GM23338 (cell line): Measurements from ENCODE around the gene NIM1K. TPM values are rescaled to one million over a fixed set of nuclear protein-coding genes. Genes with fewer than 3 reads are reported as not detected.
A peak's percentile ranks its signal among the peaks of the same experiment; 100 is the strongest.

Experiments
- ATAC-seq: fragments of 200-7000 bp; cut with Tn5 transposase; 3 replicates; pipeline ENCODE4 v1.9.1; 2020
- DNase-seq: peaks from one replicate; pipeline ENCODE4 v3.0.0-alpha.2; 2015; ENCODE audit warnings: low spot score
- H2AFZ ChIP-seq: fragments of 200-600 bp; sonication (generic); 2 replicates; pipeline ENCODE4 v1.8.0; 2016; ENCODE audit warnings: antibody characterized with exemption, mild to moderate bottlenecking, moderate library complexity
- H3F3A ChIP-seq: fragments of 200-600 bp; sonication (generic); replicated peaks from 2 replicates; pipeline ENCODE4 v1.8.0; 2017; ENCODE audit warnings: antibody characterized with exemption, mixed run types, low read depth
- H3K27ac ChIP-seq: fragments of 200-600 bp; sonication (generic); 2 replicates; pipeline ENCODE4 v1.6.1; 2016; ENCODE audit warnings: low read depth
- H3K27me3 ChIP-seq: fragments of 200-600 bp; sonication (generic); 2 replicates; pipeline ENCODE4 v1.8.0; 2016; ENCODE audit warnings: mild to moderate bottlenecking, mixed run types, moderate library complexity; ENCODE audit not compliant: insufficient read depth
- H3K36me3 ChIP-seq: fragments of 200-600 bp; sonication (generic); 2 replicates; pipeline ENCODE4 v1.8.0; 2016; ENCODE audit warnings: mild to moderate bottlenecking; ENCODE audit not compliant: insufficient read depth
- H3K4me1 ChIP-seq: fragments of 200-600 bp; sonication (generic); 2 replicates; pipeline ENCODE4 v1.8.0; 2016; ENCODE audit warnings: mild to moderate bottlenecking, moderate library complexity; ENCODE audit not compliant: insufficient read depth
- H3K4me2 ChIP-seq: fragments of 200-600 bp; sonication (generic); 2 replicates; pipeline ENCODE4 v1.7.1; 2017; ENCODE audit warnings: mixed run types
- H3K4me3 ChIP-seq: fragments of 200-600 bp; sonication (generic); 2 replicates; pipeline ENCODE4 v1.6.1; 2016; ENCODE audit warnings: mixed run types
- H3K79me2 ChIP-seq: fragments of 200-600 bp; sonication (generic); replicated peaks from 2 replicates; pipeline ENCODE4 v1.8.0; 2017; ENCODE audit warnings: mild to moderate bottlenecking; ENCODE audit not compliant: insufficient read depth
- H3K9me2 ChIP-seq: fragments of 200-600 bp; sonication (generic); 2 replicates; pipeline ENCODE4 v1.8.0; 2017; ENCODE audit not compliant: insufficient read depth
- H4K20me1 ChIP-seq: fragments of 200-600 bp; sonication (generic); replicated peaks from 2 replicates; pipeline ENCODE4 v1.8.0; 2017; ENCODE audit warnings: mild to moderate bottlenecking; ENCODE audit not compliant: insufficient read depth
- H3K27ac Mint-ChIP-seq: 2 replicates; pipeline ENCODE4 v1.8.0; 2020; ENCODE audit warnings: inconsistent platforms, mild to moderate bottlenecking, moderate library complexity, mixed read lengths
- H3K27me3 Mint-ChIP-seq: 3 replicates; pipeline ENCODE4 v1.8.0; 2022; ENCODE audit warnings: low read depth, mild to moderate bottlenecking, moderate library complexity, mixed read lengths, inconsistent platforms; ENCODE audit not compliant: insufficient read depth, poor library complexity
- H3K36me3 Mint-ChIP-seq: 3 replicates; pipeline ENCODE4 v1.8.0; 2021; ENCODE audit warnings: low read depth, mild to moderate bottlenecking, inconsistent platforms, moderate library complexity, mixed read lengths
- H3K4me1 Mint-ChIP-seq: 3 replicates; pipeline ENCODE4 v1.8.0; 2020; ENCODE audit warnings: mild to moderate bottlenecking, inconsistent platforms, mixed read lengths
- H3K4me3 Mint-ChIP-seq: 3 replicates; pipeline ENCODE4 v1.8.0; 2021; ENCODE audit warnings: moderate library complexity, mild to moderate bottlenecking, inconsistent platforms, mixed read lengths
- H3K9me3 Mint-ChIP-seq: 3 replicates; pipeline ENCODE4 v1.8.0; 2020; ENCODE audit warnings: moderate library complexity, mild to moderate bottlenecking, inconsistent platforms, mixed read lengths
- CREB1 ChIP-seq: fragments of 250-450 bp; sonication (Bioruptor Pico); IDR thresholded peaks from 2 replicates; pipeline ENCODE4 v1.5.0; 2020; ENCODE audit warnings: low read depth, mild to moderate bottlenecking, moderate library complexity
- EZH2phosphoT487 ChIP-seq: fragments of 200-600 bp; sonication (generic); IDR thresholded peaks from one replicate; pipeline ENCODE4 v1.8.1; 2018; ENCODE audit warnings: antibody characterized with exemption; ENCODE audit not compliant: unreplicated experiment
- JUNB ChIP-seq: IDR thresholded peaks from one replicate; pipeline ENCODE4 v1.6.1; 2016; ENCODE audit warnings: antibody characterized with exemption; ENCODE audit not compliant: unreplicated experiment
- NANOG ChIP-seq: IDR thresholded peaks from 2 replicates; pipeline ENCODE4 v1.6.1; 2016; ENCODE audit warnings: antibody characterized with exemption, borderline replicate concordance
- POLR2AphosphoS5 ChIP-seq: IDR thresholded peaks from 2 replicates; pipeline ENCODE4 v1.6.1; 2016; ENCODE audit warnings: antibody characterized with exemption, low read depth
- STAT1 ChIP-seq: IDR thresholded peaks from one replicate; pipeline ENCODE4 v1.6.1; 2016; ENCODE audit warnings: antibody characterized with exemption; ENCODE audit not compliant: unreplicated experiment
- ZNF114 ChIP-seq: fragments of 250-450 bp; sonication (Bioruptor Pico); IDR thresholded peaks from 2 replicates; pipeline ENCODE4 v1.5.0; 2020; ENCODE audit warnings: mild to moderate bottlenecking, moderate library complexity
- ZNF331 ChIP-seq: fragments of 250-450 bp; sonication (Bioruptor Pico); IDR thresholded peaks from 2 replicates; pipeline ENCODE4 v1.5.0; 2020; ENCODE audit warnings: low read depth, mild to moderate bottlenecking, moderate library complexity
- polyA plus RNA-seq: library from polyadenylated mRNA; unstranded; fragments of >200 nt; fragmentation: Nextera tagmentation; extraction: Ambion mirVana; gene quantifications from 2 replicates; pipeline ENCODE4 v1.2.1, GENCODE V29; 2016
- total RNA-seq: library from RNA; depleted of rRNA; stranded (reverse); fragments of >200 nt; shearing (Covaris generic); gene quantifications from 2 replicates; pipeline ENCODE4 v1.2.3, GENCODE V29; 2014
- TF ChIP-seq, protein P1 (sequence below): IDR thresholded peaks from one replicate; pipeline ENCODE4 v1.6.1; 2018; ENCODE audit warnings: antibody characterized with exemption; ENCODE audit not compliant: unreplicated experiment
- TF ChIP-seq, protein P2 (sequence below): fragments of 250-450 bp; sonication (Bioruptor Pico); IDR thresholded peaks from 2 replicates; pipeline ENCODE4 v1.5.0; 2020; ENCODE audit warnings: mild to moderate bottlenecking, moderate library complexity
- TF ChIP-seq, protein P3 (sequence below): IDR thresholded peaks from 2 replicates; pipeline ENCODE4 v1.6.1; 2016; ENCODE audit warnings: antibody characterized with exemption

NIM1K gene
- total and polyA plus RNA-seq, 2 experiments from 2014 or later = not detected

DNA sequence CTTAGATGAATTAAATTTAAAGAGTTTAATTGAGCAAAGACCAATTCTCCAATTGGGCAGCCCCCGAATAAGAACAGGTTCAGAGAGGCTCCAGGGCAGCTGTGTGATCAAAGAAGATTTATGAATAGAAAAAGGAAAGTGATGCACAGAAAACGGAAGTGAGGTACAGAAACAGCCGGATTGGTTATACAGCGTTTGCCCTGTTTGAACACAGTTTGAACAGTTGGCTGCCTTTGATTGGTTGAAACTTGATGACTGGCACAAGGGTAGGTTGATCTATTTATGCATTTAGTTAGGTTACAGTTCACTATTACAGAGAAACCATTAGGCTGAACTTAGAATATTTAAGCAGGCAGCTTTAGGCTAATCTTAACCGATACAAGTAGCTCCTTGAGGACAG, 29.5 kb downstream of the NIM1K start:
- no peak overlapping the region for H3K4me3 Mint-ChIP-seq
- peaks cover 3% of the 10 kb centered on the region for H3K27me3 Mint-ChIP-seq
- no peaks in the 10 kb centered on the region; the same call in 2 of the 3 replicates for H3K4me1 Mint-ChIP-seq
- no peaks in the 10 kb centered on the region for H3K79me2 ChIP-seq
- peak overlapping the region; percentile 28; the same call in 1 of the 2 replicates for H2AFZ ChIP-seq
- H3K9me3 Mint-ChIP-seq = no peaks in the 10 kb centered on the region; the same call in 2 of the 3 replicates
- no peak overlapping the region for H3K27ac ChIP-seq
- no peaks in the 10 kb centered on the region for H4K20me1 ChIP-seq
- H3K4me1 ChIP-seq = no peaks in the 10 kb centered on the region
- H3K36me3 ChIP-seq = no peaks in the 10 kb centered on the region
- H3K4me3 ChIP-seq = no peak overlapping the region
- H3K9me2 ChIP-seq = no peaks in the 10 kb centered on the region
- ATAC-seq (no peak), DNase-seq (no peak)
- H3K36me3 Mint-ChIP-seq = no peaks in the 10 kb centered on the region
- no peaks in the 10 kb centered on the region for H3F3A ChIP-seq
- no peak overlapping the region for H3K27ac Mint-ChIP-seq
- H3K4me2 ChIP-seq = no peak overlapping the region
- H3K27me3 ChIP-seq = no peaks in the 10 kb centered on the region
- TF ChIP-seq CREB1 (CRISPR knock-in tag) = no peak
- TF ChIP-seq ZNF114 (CRISPR knock-in tag) = no peak
- TF ChIP-seq, protein P1, sequence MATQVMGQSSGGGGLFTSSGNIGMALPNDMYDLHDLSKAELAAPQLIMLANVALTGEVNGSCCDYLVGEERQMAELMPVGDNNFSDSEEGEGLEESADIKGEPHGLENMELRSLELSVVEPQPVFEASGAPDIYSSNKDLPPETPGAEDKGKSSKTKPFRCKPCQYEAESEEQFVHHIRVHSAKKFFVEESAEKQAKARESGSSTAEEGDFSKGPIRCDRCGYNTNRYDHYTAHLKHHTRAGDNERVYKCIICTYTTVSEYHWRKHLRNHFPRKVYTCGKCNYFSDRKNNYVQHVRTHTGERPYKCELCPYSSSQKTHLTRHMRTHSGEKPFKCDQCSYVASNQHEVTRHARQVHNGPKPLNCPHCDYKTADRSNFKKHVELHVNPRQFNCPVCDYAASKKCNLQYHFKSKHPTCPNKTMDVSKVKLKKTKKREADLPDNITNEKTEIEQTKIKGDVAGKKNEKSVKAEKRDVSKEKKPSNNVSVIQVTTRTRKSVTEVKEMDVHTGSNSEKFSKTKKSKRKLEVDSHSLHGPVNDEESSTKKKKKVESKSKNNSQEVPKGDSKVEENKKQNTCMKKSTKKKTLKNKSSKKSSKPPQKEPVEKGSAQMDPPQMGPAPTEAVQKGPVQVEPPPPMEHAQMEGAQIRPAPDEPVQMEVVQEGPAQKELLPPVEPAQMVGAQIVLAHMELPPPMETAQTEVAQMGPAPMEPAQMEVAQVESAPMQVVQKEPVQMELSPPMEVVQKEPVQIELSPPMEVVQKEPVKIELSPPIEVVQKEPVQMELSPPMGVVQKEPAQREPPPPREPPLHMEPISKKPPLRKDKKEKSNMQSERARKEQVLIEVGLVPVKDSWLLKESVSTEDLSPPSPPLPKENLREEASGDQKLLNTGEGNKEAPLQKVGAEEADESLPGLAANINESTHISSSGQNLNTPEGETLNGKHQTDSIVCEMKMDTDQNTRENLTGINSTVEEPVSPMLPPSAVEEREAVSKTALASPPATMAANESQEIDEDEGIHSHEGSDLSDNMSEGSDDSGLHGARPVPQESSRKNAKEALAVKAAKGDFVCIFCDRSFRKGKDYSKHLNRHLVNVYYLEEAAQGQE = no peak
- no peak for TF ChIP-seq ZNF331 (CRISPR knock-in tag)
- TF ChIP-seq EZH2phosphoT487 = no peak
- no peak for TF ChIP-seq STAT1
- TF ChIP-seq POLR2AphosphoS5 = no peak

DNA sequence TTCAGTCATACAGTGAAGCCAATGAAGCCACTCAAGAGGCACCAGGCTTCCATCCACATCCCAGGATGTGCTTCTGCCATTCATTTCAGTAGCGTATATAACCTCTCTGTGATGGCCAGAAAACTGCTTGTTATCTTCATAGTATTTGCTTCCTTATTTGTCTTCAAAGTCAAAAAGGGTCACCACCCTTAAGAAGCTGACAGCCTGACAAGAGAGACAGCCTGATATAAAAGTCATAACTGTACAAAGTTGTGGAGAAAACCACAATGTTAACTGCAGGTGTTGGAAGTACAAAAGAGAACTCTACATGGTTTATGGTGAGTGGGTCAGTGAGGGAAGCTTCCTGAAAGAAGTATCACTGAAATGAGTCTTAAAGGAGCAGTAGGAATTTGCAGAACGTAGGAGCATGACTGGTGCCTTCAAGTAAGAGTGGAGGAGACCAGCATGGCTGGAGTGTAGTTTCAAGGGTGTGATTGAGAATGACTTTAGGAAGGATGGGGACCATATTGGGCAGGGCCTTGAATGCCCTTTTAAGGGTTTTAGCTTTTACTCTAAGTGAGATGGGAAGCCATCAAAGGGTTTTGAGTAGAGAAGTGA, 33.7 kb downstream of the NIM1K start:
- Histone ChIP-seq H2AFZ (no peak overlapping the region), H3K9me2 (no peaks in the 10 kb centered on the region), H3K36me3 (no peaks in the 10 kb centered on the region), H3K27ac (no peak overlapping the region), H3K79me2 (no peaks in the 10 kb centered on the region), H3F3A (no peaks in the 10 kb centered on the region), H4K20me1 (no peaks in the 10 kb centered on the region), H3K27me3 (no peaks in the 10 kb centered on the region), H3K4me1 (no peaks in the 10 kb centered on the region), H3K4me2 (no peak overlapping the region), H3K4me3 (no peak overlapping the region)
- ATAC-seq (no peak), DNase-seq (no peak)
- Mint-ChIP-seq H3K36me3 (no peaks in the 10 kb centered on the region), H3K4me3 (no peak overlapping the region), H3K4me1 (no peaks in the 10 kb centered on the region; the same call in 2 of the 3 replicates), H3K9me3 (no peaks in the 10 kb centered on the region), H3K27me3 (peaks cover 3% of the 10 kb centered on the region), H3K27ac (no peak overlapping the region)
- TF ChIP-seq JUNB (no peak), ZNF114 (CRISPR knock-in tag) (no peak), STAT1 (no peak), EZH2phosphoT487 (no peak), ZNF331 (CRISPR knock-in tag) (no peak), NANOG (no peak)
- TF ChIP-seq, protein P2, sequence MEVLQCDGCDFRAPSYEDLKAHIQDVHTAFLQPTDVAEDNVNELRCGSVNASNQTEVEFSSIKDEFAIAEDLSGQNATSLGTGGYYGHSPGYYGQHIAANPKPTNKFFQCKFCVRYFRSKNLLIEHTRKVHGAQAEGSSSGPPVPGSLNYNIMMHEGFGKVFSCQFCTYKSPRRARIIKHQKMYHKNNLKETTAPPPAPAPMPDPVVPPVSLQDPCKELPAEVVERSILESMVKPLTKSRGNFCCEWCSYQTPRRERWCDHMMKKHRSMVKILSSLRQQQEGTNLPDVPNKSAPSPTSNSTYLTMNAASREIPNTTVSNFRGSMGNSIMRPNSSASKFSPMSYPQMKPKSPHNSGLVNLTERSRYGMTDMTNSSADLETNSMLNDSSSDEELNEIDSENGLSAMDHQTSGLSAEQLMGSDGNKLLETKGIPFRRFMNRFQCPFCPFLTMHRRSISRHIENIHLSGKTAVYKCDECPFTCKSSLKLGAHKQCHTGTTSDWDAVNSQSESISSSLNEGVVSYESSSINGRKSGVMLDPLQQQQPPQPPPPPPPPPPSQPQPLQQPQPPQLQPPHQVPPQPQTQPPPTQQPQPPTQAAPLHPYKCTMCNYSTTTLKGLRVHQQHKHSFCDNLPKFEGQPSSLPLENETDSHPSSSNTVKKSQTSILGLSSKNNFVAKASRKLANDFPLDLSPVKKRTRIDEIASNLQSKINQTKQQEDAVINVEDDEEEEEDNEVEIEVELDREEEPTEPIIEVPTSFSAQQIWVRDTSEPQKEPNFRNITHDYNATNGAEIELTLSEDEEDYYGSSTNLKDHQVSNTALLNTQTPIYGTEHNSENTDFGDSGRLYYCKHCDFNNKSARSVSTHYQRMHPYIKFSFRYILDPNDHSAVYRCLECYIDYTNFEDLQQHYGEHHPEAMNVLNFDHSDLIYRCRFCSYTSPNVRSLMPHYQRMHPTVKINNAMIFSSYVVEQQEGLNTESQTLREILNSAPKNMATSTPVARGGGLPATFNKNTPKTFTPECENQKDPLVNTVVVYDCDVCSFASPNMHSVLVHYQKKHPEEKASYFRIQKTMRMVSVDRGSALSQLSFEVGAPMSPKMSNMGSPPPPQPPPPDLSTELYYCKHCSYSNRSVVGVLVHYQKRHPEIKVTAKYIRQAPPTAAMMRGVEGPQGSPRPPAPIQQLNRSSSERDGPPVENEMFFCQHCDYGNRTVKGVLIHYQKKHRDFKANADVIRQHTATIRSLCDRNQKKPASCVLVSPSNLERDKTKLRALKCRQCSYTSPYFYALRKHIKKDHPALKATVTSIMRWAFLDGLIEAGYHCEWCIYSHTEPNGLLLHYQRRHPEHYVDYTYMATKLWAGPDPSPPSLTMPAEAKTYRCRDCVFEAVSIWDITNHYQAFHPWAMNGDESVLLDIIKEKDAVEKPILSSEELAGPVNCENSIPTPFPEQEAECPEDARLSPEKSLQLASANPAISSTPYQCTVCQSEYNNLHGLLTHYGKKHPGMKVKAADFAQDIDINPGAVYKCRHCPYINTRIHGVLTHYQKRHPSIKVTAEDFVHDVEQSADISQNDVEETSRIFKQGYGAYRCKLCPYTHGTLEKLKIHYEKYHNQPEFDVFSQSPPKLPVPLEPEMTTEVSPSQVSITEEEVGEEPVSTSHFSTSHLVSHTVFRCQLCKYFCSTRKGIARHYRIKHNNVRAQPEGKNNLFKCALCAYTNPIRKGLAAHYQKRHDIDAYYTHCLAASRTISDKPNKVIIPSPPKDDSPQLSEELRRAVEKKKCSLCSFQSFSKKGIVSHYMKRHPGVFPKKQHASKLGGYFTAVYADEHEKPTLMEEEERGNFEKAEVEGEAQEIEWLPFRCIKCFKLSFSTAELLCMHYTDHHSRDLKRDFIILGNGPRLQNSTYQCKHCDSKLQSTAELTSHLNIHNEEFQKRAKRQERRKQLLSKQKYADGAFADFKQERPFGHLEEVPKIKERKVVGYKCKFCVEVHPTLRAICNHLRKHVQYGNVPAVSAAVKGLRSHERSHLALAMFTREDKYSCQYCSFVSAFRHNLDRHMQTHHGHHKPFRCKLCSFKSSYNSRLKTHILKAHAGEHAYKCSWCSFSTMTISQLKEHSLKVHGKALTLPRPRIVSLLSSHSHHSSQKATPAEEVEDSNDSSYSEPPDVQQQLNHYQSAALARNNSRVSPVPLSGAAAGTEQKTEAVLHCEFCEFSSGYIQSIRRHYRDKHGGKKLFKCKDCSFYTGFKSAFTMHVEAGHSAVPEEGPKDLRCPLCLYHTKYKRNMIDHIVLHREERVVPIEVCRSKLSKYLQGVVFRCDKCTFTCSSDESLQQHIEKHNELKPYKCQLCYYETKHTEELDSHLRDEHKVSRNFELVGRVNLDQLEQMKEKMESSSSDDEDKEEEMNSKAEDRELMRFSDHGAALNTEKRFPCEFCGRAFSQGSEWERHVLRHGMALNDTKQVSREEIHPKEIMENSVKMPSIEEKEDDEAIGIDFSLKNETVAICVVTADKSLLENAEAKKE (CRISPR knock-in tag) = no peak
- TF ChIP-seq, protein P3, sequence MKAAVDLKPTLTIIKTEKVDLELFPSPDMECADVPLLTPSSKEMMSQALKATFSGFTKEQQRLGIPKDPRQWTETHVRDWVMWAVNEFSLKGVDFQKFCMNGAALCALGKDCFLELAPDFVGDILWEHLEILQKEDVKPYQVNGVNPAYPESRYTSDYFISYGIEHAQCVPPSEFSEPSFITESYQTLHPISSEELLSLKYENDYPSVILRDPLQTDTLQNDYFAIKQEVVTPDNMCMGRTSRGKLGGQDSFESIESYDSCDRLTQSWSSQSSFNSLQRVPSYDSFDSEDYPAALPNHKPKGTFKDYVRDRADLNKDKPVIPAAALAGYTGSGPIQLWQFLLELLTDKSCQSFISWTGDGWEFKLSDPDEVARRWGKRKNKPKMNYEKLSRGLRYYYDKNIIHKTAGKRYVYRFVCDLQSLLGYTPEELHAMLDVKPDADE = no peak
